LNCAP (cell line): ENCODE measurements around the gene FXYD3.

Experiments
- CTCF ChIP-seq: fragments of 450-650 bp; IDR thresholded peaks from 2 replicates; pipeline ENCODE4 v1.5.1; 2017; ENCODE audit warnings: mild to moderate bottlenecking

The FXYD3 gene

GRCh38 chr19:35161434-35161743 lies 45.8 kb downstream of the FXYD3 start:
- TF ChIP-seq CTCF, result no peak

DNA sequence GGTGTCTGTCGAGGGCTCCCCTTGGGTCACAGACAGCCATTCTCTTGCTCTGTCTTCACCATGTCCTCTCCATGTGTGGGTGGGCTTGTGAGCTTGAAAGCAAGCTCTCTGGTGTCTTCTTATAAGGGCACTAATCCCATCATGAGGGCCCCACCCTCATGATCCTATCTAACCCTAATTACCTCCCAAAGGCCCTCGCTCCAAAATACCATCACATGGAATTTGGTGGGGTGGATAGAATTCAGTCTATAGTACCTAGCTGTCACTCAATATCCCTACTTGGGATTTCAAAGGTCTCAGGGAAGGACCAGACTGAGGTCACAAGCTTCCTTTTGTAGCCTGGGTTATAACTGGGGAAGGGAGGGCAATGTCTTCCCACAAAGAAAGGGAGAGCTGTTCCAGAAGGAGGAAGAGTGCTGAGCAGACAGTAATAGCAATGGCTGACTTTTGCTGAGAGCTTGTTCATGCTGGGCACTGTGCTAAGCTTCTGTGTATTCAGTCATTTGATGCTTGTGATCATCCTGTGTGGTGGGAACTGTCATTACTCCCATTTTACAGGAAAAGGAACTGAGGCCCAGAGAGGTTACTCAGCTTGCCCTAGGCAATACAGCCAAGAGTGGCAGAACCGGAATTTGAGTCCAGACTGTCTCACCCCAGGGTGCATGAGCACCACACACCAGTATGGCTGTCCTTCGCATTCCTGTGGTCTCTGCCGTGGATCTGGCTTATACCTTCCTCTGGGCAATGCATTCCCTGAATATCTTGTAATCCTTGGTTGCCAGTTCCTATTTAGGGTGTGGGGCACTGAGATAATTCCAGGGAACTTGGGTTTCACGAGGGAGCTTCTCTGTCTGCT lies 47.1 kb downstream of the FXYD3 start:
- no peak for TF ChIP-seq CTCF

DNA sequence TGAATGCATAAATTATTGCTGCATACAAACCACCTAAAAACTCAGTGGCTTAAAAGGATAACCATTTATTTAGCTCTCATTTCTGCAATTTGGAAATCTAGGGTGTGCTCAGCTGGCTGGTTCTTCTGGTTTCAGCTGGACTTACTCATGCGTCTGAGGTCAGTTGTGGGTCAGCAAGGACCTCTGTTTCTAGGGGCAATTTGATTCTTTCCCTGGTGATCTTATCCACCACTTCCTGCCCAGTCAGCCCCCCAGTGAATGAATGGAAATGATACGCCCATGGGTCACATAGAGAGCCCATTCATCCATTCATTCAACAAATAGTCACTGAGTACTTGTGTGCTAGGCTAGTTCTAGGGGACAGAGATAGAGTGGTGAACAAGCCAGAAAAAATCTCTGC lies 48.8 kb downstream of the FXYD3 start:
- TF ChIP-seq CTCF, result no peak

GRCh38 chr19:35165200-35166058 lies 49.8 kb downstream of the FXYD3 start:
- no peak for TF ChIP-seq CTCF

- TF ChIP-seq CTCF, result no peak
These were observed 50.8 kb downstream of the FXYD3 start for GRCh38 chr19:35166100-35167063.

GRCh38 chr19:35167251-35168119 lies 51.9 kb downstream of the FXYD3 start:
- no peak for TF ChIP-seq CTCF
